ENCODE results near the gene FCER1A. TPM values are rescaled to one million over a fixed set of nuclear protein-coding genes. Genes with fewer than 3 reads are reported as not detected.

The FCER1A gene
- total RNA-seq: 1 to 10 TPM; 1.3 to 1.5 TPM

GRCh38 chr1:159302095-159302494 is at the start of gene FCER1A:
TSS of gene FCER1A (plus strand) at chr1:159302336. CDS start at chr1:159302365, 29 bp downstream.
- Histone ChIP-seq H3K27ac (no peak within 1 kb of the TSS), H3K36me3 (no peaks in the 10 kb centered on the region), H3K4me3 (no peak within 1 kb of the TSS), H3K27me3 (replicated peaks; ENCODE audit: insufficient read depth) (no peaks in the 10 kb centered on the region), H3K9me3 (no peaks in the 10 kb centered on the region), H3K4me1 (replicated peaks) (no peaks in the 10 kb centered on the region)
- no peak for DNase-seq (ENCODE audit: low spot score)
- 92% methylated on average over 1 of the region's 1 CpG for WGBS
- TF ChIP-seq, protein P1, sequence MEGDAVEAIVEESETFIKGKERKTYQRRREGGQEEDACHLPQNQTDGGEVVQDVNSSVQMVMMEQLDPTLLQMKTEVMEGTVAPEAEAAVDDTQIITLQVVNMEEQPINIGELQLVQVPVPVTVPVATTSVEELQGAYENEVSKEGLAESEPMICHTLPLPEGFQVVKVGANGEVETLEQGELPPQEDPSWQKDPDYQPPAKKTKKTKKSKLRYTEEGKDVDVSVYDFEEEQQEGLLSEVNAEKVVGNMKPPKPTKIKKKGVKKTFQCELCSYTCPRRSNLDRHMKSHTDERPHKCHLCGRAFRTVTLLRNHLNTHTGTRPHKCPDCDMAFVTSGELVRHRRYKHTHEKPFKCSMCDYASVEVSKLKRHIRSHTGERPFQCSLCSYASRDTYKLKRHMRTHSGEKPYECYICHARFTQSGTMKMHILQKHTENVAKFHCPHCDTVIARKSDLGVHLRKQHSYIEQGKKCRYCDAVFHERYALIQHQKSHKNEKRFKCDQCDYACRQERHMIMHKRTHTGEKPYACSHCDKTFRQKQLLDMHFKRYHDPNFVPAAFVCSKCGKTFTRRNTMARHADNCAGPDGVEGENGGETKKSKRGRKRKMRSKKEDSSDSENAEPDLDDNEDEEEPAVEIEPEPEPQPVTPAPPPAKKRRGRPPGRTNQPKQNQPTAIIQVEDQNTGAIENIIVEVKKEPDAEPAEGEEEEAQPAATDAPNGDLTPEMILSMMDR (IDR thresholded peaks at IDR 0.05): no peak
- no peak for TF ChIP-seq POLR2A (IDR thresholded peaks at IDR 0.05)
- TF ChIP-seq POLR2AphosphoS5 (IDR thresholded peaks at IDR 0.05): no peak
- intact Hi-C loops (cut with DNase I): no loop called here

DNA sequence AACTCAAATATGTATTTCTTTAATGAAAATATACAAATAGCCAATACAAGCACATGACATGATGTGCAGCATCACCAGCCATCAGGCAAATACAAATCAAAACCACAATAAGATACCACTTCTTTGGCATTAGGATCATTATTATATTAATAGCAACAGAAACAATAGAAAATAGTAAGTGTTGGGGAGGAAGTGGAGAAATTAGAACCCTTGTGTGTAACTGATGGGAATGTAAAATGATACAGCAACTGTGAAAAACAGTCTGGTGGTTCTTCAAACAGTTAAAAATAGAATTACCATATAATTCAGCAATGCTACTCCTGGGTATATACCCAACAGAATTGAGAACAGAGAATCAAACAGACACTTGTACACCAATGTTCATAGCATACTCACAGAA is 40.8 kb upstream of the FCER1A start:
- Histone ChIP-seq H3K4me1 (replicated peaks) (no peaks in the 10 kb centered on the region), H3K27me3 (replicated peaks; ENCODE audit: insufficient read depth) (no peaks in the 10 kb centered on the region), H3K4me3 (no peak overlapping the region), H3K36me3 (no peaks in the 10 kb centered on the region), H3K27ac (no peak overlapping the region), H3K9me3 (no peaks in the 10 kb centered on the region)
- intact Hi-C loops (cut with DNase I): no loop called here
- DNase-seq (ENCODE audit: low spot score): no peak
- TF ChIP-seq POLR2A (IDR thresholded peaks at IDR 0.05): no peak
- no peak for TF ChIP-seq POLR2AphosphoS5 (IDR thresholded peaks at IDR 0.05)
- TF ChIP-seq, protein P1 (IDR thresholded peaks at IDR 0.05): no peak

DNA sequence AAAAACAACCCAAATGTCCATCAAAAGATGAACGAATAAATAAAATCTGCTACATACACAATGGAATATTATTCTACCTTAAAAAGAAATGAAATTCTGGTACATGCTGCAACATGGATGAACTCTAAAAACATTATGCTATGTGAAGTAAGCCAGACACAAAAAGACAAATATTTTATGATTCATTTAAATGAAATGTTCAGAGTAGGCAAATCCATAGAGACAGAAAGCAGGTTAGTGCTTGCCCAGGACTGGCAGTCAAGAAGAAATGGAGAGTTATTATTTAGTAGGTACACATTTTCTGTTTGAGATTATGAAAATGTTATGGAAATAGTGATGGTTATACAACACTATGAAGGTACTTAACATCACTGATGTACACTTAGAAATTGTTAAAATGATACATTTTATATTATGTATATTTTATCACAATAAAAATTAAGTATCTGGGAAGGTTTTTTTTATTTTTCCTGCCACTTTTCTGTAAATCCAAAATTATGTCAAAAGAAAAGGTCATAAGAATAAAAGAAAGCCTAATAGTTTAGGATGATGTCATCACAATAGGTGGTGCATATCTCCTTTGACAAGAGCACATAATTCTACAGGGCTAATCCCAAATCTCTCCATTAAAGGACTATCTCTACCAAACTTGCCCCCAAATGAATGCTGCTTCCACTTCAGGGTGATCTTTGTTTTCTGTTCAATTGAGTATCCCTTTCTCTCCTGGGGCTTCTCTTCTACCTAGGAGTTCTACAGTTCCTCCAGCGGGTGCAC is 40.2 kb upstream of the FCER1A start:
- Histone ChIP-seq H3K4me3 (no peak overlapping the region), H3K27me3 (replicated peaks; ENCODE audit: insufficient read depth) (no peaks in the 10 kb centered on the region), H3K27ac (no peak overlapping the region), H3K4me1 (replicated peaks) (no peaks in the 10 kb centered on the region), H3K36me3 (no peaks in the 10 kb centered on the region), H3K9me3 (no peaks in the 10 kb centered on the region)
- no peak for DNase-seq (ENCODE audit: low spot score)
- intact Hi-C loops (cut with DNase I): no loop called here
- 67% methylated on average over 2 of the region's 2 CpGs for WGBS
- TF ChIP-seq POLR2A (IDR thresholded peaks at IDR 0.05): no peak
- no peak for TF ChIP-seq POLR2AphosphoS5 (IDR thresholded peaks at IDR 0.05)
- TF ChIP-seq, protein P1 (IDR thresholded peaks at IDR 0.05): no peak

DNA sequence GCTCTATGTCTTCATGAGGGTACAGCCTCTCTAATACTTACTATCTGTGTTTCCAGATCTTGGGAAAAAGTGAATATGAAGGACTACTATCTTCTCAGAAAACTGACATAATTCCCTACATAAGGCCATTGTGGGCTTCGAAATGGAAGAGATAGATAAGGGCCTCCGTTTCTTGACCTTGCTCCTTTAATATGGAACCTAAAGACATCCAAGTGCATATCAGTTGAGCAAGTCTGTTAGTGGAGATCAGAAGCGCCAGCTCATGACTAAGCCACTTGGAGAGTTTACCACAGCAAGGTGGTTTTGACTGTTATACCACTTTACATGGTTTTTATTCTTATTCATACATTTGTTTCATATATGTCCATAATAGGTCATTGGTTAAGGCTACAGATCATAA is 35.3 kb upstream of the FCER1A start:
- TF ChIP-seq POLR2A (IDR thresholded peaks at IDR 0.05) (no peak), POLR2AphosphoS5 (IDR thresholded peaks at IDR 0.05) (no peak)
- TF ChIP-seq, protein P1 (IDR thresholded peaks at IDR 0.05): no peak
- Histone ChIP-seq H3K4me1 (replicated peaks) (no peaks in the 10 kb centered on the region), H3K36me3 (no peaks in the 10 kb centered on the region), H3K4me3 (no peak overlapping the region), H3K9me3 (no peaks in the 10 kb centered on the region), H3K27ac (no peak overlapping the region), H3K27me3 (replicated peaks; ENCODE audit: insufficient read depth) (no peaks in the 10 kb centered on the region)
- 87% methylated on average over 3 of the region's 3 CpGs for WGBS
- intact Hi-C loops (cut with DNase I): no loop called here
- DNase-seq (ENCODE audit: low spot score): no peak

DNA sequence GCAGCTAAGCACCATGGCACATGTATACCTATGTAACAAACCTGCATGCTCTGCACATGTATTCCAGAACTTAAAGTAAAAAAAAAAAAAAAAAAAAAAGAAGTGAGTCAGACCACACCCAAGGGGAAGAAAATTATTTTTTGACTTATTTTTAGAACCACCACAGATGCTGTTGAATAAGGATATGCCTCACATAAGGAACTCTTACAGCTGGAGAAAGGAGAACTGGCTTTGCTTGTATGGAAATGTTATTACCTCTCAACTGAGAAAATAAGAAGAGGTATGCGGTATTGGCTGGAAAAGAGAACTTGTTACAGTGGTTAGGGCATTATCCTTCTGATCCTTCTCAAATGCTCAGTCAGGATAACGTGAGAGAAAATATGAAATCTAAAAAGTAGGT is 27.5 kb upstream of the FCER1A start:
- no peak for DNase-seq (ENCODE audit: low spot score)
- Histone ChIP-seq H3K4me3 (no peak overlapping the region), H3K36me3 (no peaks in the 10 kb centered on the region), H3K4me1 (replicated peaks) (no peaks in the 10 kb centered on the region), H3K9me3 (no peaks in the 10 kb centered on the region), H3K27ac (no peak overlapping the region), H3K27me3 (replicated peaks; ENCODE audit: insufficient read depth) (no peaks in the 10 kb centered on the region)
- 71% methylated on average over 2 of the region's 2 CpGs for WGBS
- TF ChIP-seq, protein P1 (IDR thresholded peaks at IDR 0.05): no peak
- TF ChIP-seq POLR2AphosphoS5 (IDR thresholded peaks at IDR 0.05) (no peak), POLR2A (IDR thresholded peaks at IDR 0.05) (no peak)
- intact Hi-C loops (cut with DNase I): no loop called here
